Tibial artery (tissue), 4 donors: ENCODE results near the gene P2RY6.

Experiments used
- DNase-seq, 2 donors: peaks; one replicate each; pipeline ENCODE4 v3.0.0-alpha.2; 2019
- H3K27ac ChIP-seq, 2 donors: fragments of 200-600 bp; sonication (generic) in 1 of 2; 1 replicate in 1 of 2; 2 replicates in 1 of 2; pipeline ENCODE4 v1.5.1; 2018 to 2019; ENCODE audit warnings: mild to moderate bottlenecking in 1 of 2
- H3K27me3 ChIP-seq, 2 donors: fragments of 200-600 bp; sonication (generic) in 1 of 2; one replicate each; pipeline versions ENCODE4 v1.5.1 to v1.6.0; 2016 to 2019
- H3K36me3 ChIP-seq, 3 donors: fragments of 200-600 bp; sonication (generic) in 2 of 3; one replicate each; pipeline ENCODE4 v1.5.1; 2016 to 2019; ENCODE audit warnings: mild to moderate bottlenecking in 2 of 3
- H3K4me1 ChIP-seq, 4 donors: fragments of 200-600 bp; sonication (generic) in 2 of 4; 1 replicate in 3 of 4; 2 replicates in 1 of 4; pipeline ENCODE4 v1.5.1; 2016 to 2019
- H3K4me3 ChIP-seq, 2 donors: fragments of 200-600 bp; sonication (generic) in 1 of 2; 1 replicate in 1 of 2; 2 replicates in 1 of 2; pipeline ENCODE4 v1.5.1; 2018 to 2019; ENCODE audit warnings: mild to moderate bottlenecking in 2 of 2
- H3K9me3 ChIP-seq, 3 donors: fragments of 200-600 bp; sonication (generic) in 1 of 3; one replicate each; pipeline ENCODE4 v1.5.1; 2016 to 2019
- intact Hi-C: fragments of 100-400 bp; cut with DNase I; formaldehyde crosslinking; loops from one replicate; pipeline ENCODE4 v1.15.0; 2023; ENCODE audit warnings: low total_unique reads
- TF ChIP-seq, protein P1 (sequence below), 2 experiments: fragments of 200-600 bp in 1 of 2; fragments of 450-650 bp in 1 of 2; IDR thresholded peaks; one replicate each; pipeline ENCODE4 v1.5.1; 2017 to 2019; ENCODE audit warnings: antibody characterized with exemption in 2 of 2, mild to moderate bottlenecking in 1 of 2, moderate library complexity in 1 of 2

Gene P2RY6

DNA sequence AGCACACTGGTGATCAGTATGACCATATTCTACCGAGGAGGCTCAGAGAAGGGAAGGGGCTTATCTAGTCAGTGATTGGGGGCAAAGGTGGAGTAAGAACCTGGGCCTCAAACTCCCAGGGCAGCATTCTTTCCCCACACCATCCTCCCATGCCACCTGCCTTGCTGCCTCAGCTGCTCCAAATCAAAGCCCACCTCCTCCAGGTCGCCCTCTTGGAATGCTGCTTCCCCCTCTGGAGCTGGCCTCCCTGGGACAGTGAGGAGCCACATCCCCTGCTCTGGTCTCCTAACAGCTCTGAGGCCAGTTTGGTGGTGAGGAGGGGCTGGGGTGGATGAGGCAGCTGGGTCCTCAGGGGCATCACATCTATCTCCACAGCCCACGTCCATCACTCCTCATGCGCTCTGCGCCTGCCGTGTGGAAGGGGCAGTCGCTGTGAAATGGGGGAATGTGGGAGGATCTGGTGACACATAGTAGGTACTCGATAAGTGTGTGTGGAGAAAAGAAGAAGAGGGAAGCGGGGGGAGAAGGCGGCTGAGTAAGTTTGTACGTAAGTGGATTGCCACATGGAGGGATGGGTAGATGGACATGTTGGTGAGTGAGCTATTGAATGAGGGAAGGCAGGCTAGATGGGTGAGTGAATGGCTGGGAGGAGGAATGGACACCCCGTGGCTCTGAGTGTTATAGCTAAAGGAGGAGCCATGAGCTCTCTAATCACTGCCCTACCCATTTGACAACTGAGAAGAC, 19.8 kb downstream of the P2RY6 start:
- Histone ChIP-seq H3K4me1 (peaks cover 0 to 26% (median 19%) of the 10 kb centered on the region in 4 donors), H3K4me3 (no peak overlapping the region), H3K27me3 (no peaks in the 10 kb centered on the region), H3K9me3 (no peaks in the 10 kb centered on the region), H3K27ac (no peak overlapping the region), H3K36me3 (no peaks in the 10 kb centered on the region)
- DNase-seq = no peak
- intact Hi-C loops = loop anchor here (10.0 kb wide), 1 partner anchor 373 kb away; no protein-coding TSS in a partner anchor
- TF ChIP-seq, protein P1, sequence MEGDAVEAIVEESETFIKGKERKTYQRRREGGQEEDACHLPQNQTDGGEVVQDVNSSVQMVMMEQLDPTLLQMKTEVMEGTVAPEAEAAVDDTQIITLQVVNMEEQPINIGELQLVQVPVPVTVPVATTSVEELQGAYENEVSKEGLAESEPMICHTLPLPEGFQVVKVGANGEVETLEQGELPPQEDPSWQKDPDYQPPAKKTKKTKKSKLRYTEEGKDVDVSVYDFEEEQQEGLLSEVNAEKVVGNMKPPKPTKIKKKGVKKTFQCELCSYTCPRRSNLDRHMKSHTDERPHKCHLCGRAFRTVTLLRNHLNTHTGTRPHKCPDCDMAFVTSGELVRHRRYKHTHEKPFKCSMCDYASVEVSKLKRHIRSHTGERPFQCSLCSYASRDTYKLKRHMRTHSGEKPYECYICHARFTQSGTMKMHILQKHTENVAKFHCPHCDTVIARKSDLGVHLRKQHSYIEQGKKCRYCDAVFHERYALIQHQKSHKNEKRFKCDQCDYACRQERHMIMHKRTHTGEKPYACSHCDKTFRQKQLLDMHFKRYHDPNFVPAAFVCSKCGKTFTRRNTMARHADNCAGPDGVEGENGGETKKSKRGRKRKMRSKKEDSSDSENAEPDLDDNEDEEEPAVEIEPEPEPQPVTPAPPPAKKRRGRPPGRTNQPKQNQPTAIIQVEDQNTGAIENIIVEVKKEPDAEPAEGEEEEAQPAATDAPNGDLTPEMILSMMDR (IDR thresholded peaks at IDR 0.05) = no peak

DNA sequence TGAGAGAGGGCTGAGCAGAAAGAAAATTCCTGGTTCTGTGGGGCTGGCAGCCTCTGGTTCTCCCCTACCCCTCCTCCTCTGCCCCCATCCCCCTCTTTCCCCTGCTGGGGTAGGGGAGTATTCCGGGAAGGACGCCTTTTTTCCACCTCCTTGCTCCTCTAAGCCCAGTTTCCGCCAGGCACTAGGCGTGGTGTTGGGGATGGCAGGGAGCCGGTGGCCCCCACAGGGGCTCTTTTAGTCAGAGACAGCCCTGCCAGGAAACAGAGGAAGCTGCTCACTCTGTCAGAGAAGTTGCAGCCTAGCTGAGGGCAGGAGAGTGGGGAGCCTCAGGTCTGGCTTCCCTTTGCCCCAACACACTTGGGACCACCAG, 20.4 kb downstream of the P2RY6 start:
- Histone ChIP-seq H3K27ac (no peak overlapping the region), H3K27me3 (no peaks in the 10 kb centered on the region), H3K4me1 (peaks cover 0 to 26% (median 19%) of the 10 kb centered on the region in 4 donors), H3K36me3 (no peaks in the 10 kb centered on the region), H3K4me3 (no peak overlapping the region), H3K9me3 (no peaks in the 10 kb centered on the region)
- no peak for DNase-seq
- TF ChIP-seq, protein P1 (IDR thresholded peaks at IDR 0.05) = no peak
- intact Hi-C loops = loop anchor here (10.0 kb wide), 1 partner anchor 372 kb away; no protein-coding TSS in a partner anchor

DNA sequence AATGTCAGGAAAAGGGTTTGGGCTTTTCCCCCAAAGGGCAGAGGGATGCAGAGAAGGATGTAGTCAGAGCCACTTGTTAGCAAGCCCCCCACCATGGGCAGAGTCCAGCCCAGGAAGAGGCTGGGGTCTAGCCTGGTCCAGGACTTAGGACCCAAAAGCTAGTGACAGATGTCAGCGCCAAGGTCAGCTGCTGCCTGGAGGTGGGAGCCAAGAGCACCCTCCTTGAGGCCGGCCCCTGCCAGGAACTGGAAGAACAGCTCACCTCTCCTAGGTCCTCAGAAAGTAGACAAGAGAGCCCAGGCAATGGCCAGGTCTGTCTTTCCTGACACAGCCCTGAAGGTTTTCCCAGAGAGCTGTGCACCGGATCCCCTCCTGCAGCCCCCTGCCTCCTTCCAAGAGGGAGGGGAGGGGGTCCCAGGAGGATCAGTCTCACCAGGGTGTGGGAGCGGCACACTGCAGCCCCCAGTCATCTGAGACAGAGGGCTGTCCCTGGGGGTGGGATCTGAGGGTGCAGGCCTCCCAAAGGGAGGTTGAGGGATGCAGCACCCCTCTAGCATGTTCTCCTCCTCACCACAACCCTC, 21.3 kb downstream of the P2RY6 start:
- Histone ChIP-seq H3K4me3 (no peak overlapping the region), H3K36me3 (no peaks in the 10 kb centered on the region), H3K9me3 (no peaks in the 10 kb centered on the region), H3K27ac (no peak overlapping the region), H3K27me3 (no peaks in the 10 kb centered on the region), H3K4me1 (peaks cover 0 to 19% (median 16%) of the 10 kb centered on the region in 4 donors)
- intact Hi-C loops = loop anchor here (1.0 to 10.0 kb wide), 2 partner anchors 100 to 371 kb away; no protein-coding TSS in a partner anchor
- TF ChIP-seq, protein P1 (IDR thresholded peaks at IDR 0.05) = no peak
- no peak for DNase-seq

DNA sequence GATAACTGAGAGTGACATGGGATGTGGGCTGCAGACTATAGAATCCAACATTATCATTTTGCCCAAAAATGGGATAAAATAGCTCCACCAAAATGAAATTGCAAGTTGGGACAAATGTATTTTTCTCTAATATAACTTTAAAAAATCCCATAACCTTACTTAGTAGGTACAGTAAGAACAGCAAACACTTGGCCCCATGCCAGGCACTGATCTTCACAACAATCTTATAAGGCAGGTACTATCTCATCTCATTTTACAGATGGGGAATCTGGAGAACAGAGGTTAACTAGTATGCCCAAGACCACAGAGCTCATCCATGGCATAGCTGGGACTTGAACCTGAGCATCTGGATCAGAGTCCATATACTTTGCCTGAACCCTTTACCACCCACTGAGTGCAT, 22.5 kb downstream of the P2RY6 start:
- no peaks in the 10 kb centered on the region for H3K36me3 ChIP-seq
- DNase-seq = no peak
- no peak overlapping the region for H3K27ac ChIP-seq
- no peaks in the 10 kb centered on the region for H3K27me3 ChIP-seq
- intact Hi-C loops = loop anchor here (5.0 to 10.0 kb wide), 2 partner anchors 43 to 370 kb away; no protein-coding TSS in a partner anchor
- no peak overlapping the region for H3K4me3 ChIP-seq
- no peaks in the 10 kb centered on the region for H3K9me3 ChIP-seq
- H3K4me1 ChIP-seq = peaks cover 0 to 8% (median 6%) of the 10 kb centered on the region in 4 donors
- TF ChIP-seq, protein P1 (IDR thresholded peaks at IDR 0.05) = no peak

DNA sequence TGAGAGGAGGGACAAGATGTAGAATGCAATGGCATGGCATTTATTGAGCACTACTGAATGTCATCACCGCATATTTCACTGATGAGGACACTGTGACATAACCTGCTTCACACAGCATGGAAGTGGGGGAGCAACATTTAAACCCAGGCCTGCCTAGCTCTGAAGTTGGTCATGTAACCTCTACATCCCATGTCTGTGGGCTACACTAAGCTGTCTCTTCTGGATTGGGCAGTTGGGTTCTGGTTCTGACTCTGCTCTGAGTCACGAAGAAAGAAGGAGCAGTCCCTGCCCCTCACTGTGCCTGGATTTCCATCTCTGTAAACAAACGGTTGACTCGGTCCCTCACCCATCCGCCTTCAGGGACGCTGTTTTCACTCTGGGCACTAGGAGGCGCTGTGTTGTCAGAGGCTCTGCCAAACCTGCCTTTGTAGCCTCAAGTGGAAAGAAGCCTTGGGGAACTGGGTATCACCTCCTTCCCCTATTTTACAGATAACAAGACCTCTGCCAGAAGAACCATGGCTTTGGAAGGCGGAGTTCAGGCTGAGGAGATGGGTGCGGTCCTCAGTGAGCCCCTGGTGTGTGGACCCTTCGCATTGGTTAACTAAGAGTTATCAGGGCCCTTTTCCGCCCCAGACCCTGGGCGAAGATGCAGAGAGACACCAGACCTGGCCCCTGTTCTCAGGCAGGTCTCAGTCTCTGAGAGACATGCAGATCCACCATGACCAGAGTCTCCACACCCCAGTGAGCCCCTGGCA, 23.3 kb downstream of the P2RY6 start:
- intact Hi-C loops = loop anchor here (5.0 to 10.0 kb wide), 2 partner anchors 42 to 369 kb away; no protein-coding TSS in a partner anchor
- peak; percentile 61 to 84 for DNase-seq
- no peaks in the 10 kb centered on the region for H3K36me3 ChIP-seq
- H3K4me1 ChIP-seq = peaks cover 0 to 11% (median 7%) of the 10 kb centered on the region in 4 donors
- TF ChIP-seq, protein P1 (IDR thresholded peaks at IDR 0.05) = peak; percentile 83 to 88
- H3K9me3 ChIP-seq = no peaks in the 10 kb centered on the region
- H3K4me3 ChIP-seq = no peak overlapping the region
- H3K27ac ChIP-seq = peak overlapping the region in 1 of 2 donors; percentile 10
- H3K27me3 ChIP-seq = no peaks in the 10 kb centered on the region
